Breast epithelium (tissue), 3 donors: ENCODE measurements around the gene GDF2.

ENCODE experiments used
- CTCF ChIP-seq, 3 donors: fragments of 450-650 bp; IDR thresholded peaks; one replicate each; pipeline ENCODE4 v1.5.1; 2016 to 2017; ENCODE audit warnings: antibody characterized with exemption in 3 of 3, mild to moderate bottlenecking in 3 of 3, moderate library complexity in 3 of 3
- POLR2A ChIP-seq: fragments of 450-650 bp; IDR thresholded peaks from one replicate; pipeline ENCODE4 v1.6.1; 2016; ENCODE audit warnings: antibody characterized with exemption, mild to moderate bottlenecking, moderate library complexity

DNA sequence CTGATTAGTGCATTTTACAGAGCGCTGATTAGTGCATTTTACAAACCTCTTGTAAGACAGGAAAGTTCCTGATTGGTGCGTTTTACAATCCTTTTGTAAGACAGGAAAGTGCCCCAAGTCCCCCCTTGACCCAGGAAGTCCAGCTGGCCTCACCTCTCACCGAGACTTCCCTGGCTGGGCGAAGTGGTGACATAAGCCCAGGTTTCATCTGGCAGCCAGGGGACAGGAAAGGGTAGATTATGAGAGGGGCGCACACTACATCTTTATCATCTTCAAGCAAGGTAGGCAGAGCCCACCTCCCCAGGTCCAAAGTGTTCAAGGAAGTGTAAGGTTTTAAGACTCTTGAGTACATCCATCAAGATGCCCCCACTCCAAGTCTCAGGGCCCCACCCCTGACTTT, 27.8 kb upstream of the GDF2 start:
- TF ChIP-seq CTCF (IDR thresholded peaks at IDR 0.05) (no peak), POLR2A (no peak)
